WERI-Rb-1 (cell line): ENCODE data around the gene ZNF469.

Experiments used
- DNase-seq: peaks from one replicate; pipeline ENCODE4 v3.0.0-alpha.2; 2020
- H3K27ac ChIP-seq: fragments of 250-450 bp; sonication (Bioruptor Pico); 2 replicates; pipeline ENCODE4 v1.5.1; 2020; ENCODE audit warnings: mild to moderate bottlenecking, moderate library complexity
- H3K27me3 ChIP-seq: fragments of 250-450 bp; sonication (Bioruptor Pico); 2 replicates; pipeline ENCODE4 v1.5.1; 2021; ENCODE audit warnings: mild to moderate bottlenecking, low read depth, moderate library complexity; ENCODE audit not compliant: insufficient read depth, severe bottlenecking
- H3K36me3 ChIP-seq: fragments of 250-450 bp; sonication (Bioruptor Pico); 2 replicates; pipeline ENCODE4 v1.5.1; 2020; ENCODE audit warnings: mild to moderate bottlenecking, moderate library complexity
- H3K4me3 ChIP-seq: 2 replicates; pipeline ENCODE4 v1.5.1; 2011; ENCODE audit warnings: low read depth, mild to moderate bottlenecking, control low read depth, low read length
- H3K9me3 ChIP-seq: fragments of 250-450 bp; sonication (Bioruptor Pico); 2 replicates; pipeline ENCODE4 v1.5.1; 2021; ENCODE audit warnings: mild to moderate bottlenecking, moderate library complexity; ENCODE audit not compliant: severe bottlenecking
- TF ChIP-seq, protein P1 (sequence below): IDR thresholded peaks from 2 replicates; pipeline ENCODE4 v1.5.1; 2011; ENCODE audit warnings: low read depth, mild to moderate bottlenecking, control low read depth, inconsistent platforms, low read length

The ZNF469 gene

DNA sequence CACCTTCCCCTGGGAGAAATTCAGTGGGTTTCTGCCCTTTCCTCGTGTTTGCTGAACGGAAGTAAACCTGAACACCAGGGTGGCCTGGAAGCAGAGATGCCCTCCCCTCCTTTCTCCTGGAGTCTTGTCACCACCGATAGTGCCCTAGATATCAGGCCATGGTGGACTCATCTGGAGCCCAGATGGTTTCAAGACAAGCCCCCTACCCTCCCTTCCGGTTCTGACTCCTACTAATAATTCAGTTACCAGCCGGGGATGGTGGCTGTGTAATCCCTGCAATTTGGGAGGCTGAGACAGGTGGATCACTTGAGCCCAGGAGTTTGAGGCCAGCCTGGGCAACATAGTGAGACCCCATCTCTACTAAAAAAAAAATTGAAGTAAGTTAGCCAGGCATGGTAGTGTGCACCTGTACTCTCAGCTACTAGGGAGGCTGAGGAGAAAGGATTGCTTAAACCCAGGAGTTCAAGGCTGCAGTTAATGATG is 2.4 kb downstream of the ZNF469 start:
- no peaks in the 10 kb centered on the region for H3K9me3 ChIP-seq
- H3K27me3 ChIP-seq: no peaks in the 10 kb centered on the region
- no peaks in the 10 kb centered on the region for H3K36me3 ChIP-seq
- H3K27ac ChIP-seq: no peak overlapping the region
- TF ChIP-seq, protein P1, sequence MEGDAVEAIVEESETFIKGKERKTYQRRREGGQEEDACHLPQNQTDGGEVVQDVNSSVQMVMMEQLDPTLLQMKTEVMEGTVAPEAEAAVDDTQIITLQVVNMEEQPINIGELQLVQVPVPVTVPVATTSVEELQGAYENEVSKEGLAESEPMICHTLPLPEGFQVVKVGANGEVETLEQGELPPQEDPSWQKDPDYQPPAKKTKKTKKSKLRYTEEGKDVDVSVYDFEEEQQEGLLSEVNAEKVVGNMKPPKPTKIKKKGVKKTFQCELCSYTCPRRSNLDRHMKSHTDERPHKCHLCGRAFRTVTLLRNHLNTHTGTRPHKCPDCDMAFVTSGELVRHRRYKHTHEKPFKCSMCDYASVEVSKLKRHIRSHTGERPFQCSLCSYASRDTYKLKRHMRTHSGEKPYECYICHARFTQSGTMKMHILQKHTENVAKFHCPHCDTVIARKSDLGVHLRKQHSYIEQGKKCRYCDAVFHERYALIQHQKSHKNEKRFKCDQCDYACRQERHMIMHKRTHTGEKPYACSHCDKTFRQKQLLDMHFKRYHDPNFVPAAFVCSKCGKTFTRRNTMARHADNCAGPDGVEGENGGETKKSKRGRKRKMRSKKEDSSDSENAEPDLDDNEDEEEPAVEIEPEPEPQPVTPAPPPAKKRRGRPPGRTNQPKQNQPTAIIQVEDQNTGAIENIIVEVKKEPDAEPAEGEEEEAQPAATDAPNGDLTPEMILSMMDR: no peak
- no peak overlapping the region for H3K4me3 ChIP-seq
- DNase-seq: no peak

DNA sequence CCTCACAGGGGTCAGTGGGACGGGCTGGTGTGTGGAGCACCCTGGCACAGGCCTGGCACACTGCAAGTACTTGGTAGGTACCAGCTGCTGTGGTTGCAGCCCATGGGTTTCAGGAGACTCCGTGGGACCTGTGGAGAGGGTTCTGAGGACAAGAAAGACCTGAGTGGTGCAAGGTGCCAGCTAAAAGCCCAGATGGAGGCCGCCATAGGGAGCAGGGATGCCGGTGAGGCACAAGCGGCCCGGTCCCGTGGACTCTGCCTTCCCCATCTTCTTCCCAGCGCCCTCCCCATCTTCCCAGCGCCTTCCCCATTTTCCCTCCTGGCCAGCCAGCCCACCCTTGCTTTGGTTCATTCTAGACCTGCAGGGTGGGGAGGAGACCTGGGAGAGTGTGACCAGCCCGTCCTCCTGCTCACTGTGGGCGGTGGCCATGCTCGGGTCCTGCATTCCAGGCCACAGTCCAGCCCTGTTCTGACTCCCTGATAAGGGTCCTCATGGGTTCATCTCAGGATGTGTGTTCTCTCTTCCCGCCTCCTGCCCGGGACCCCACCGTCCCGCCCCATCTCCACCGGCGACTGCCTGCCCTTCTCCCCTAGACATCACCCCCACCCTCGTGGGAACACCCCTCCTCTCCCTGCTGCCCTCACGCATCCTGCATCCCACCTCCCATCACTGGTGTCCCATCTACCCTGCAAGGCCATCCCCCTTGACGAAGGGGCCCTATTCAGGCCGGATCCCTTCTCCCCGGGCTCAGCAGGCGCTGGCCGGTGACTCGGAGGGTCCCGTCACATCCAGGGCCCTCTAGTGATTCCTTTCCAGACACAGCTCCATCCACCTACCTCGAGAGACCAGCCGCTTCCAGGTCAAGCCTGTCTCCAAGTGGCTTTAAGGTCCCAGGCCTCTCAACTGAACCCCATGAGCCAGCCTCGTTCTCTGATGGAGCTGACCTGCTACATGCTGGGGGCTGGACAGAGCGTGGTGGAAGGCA is 3.4 kb downstream of the ZNF469 start:
- H3K27ac ChIP-seq: no peak overlapping the region
- H3K9me3 ChIP-seq: no peaks in the 10 kb centered on the region
- DNase-seq: no peak
- H3K4me3 ChIP-seq: no peak overlapping the region
- H3K27me3 ChIP-seq: no peaks in the 10 kb centered on the region
- no peaks in the 10 kb centered on the region for H3K36me3 ChIP-seq
- TF ChIP-seq, protein P1: no peak

DNA sequence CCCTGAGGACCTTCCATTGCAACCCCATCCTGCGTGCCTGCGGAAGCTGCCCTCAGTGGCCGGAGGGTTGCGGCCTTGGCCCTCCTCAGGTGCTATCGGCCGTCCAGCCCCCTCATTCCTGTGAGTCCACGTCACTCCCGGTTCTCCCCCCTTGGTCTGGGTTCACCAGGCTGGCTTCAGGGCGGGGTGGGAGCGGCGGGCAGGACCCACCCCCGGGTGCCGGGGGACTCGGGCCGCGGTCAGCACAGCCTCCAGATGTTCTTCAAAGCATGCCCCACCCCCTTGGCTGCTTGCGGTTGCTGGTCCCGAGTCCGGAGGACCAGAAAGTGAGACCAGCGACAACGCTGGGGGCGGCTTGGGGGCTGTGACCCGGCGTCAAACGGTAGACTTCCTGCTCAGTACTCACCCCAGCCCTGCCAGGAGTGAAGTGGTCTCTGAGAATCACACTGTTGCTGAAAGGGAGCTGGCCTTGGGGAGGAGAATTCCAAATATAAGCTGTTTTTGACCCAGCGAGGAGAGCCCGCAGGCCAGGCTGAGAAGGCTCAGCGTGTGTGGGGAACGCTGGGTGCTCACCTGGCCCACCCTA is 4.5 kb downstream of the ZNF469 start:
- H3K27me3 ChIP-seq: no peaks in the 10 kb centered on the region
- H3K36me3 ChIP-seq: no peaks in the 10 kb centered on the region
- DNase-seq: no peak
- H3K27ac ChIP-seq: no peak overlapping the region
- TF ChIP-seq, protein P1: no peak
- no peaks in the 10 kb centered on the region for H3K9me3 ChIP-seq
- no peak overlapping the region for H3K4me3 ChIP-seq

DNA sequence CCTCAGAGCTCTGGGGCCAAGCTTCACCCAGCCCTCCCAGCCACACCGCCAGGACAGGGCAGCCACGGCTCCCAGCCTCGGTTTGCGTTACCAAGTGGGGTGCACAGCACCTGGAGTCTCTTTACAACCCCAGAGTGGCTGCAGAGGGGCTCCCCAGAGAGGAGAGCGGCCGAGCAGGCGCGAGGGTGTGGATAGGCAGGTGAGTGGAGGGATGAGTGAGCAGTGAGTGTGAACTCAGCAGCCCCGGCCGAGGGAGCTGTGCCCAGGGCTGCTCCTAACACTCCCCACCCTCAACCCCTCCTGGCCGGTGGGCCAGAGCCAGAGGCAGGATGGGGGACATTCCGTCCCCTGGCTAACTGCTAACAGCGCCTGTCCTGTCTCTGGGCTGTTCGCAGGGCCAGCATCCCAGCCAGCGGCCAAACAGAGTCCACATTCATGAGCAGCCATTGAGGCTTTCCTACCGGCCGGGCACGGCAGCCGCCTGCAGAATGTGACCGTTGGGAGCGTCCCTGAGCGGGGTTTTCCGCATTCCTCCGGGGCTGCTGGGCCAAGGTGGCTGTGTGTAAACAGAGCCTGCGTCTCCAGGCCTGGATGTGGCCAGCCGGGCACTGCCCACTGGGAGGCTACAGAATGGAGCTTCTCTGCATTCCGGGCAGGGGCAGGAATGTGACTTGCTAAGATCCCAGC is 5.3 kb downstream of the ZNF469 start:
- Histone ChIP-seq H3K27ac (no peak overlapping the region), H3K9me3 (no peaks in the 10 kb centered on the region), H3K4me3 (no peak overlapping the region), H3K27me3 (no peaks in the 10 kb centered on the region), H3K36me3 (no peaks in the 10 kb centered on the region)
- no peak for DNase-seq
- TF ChIP-seq, protein P1: no peak

DNA sequence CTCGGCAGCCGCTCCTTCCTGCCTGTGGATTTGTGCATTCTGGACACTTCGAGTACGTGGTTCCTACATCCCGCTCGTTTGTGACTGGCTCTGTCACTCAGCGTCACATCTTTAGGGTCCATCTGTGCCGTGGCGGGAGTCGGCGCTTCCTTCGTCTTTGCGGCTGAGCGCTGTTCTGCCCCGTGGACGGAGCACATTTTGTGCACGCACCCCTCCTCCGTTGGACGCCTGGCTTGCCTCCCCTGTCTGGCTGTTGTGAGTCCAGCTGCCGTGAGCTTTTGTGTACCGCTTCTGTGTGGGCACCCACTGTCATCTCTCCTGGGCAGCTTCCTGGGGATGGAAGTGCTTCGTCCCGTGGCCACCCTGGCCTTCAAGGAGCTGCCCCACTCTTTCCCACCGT is 6.4 kb downstream of the ZNF469 start:
- no peak overlapping the region for H3K27ac ChIP-seq
- no peaks in the 10 kb centered on the region for H3K36me3 ChIP-seq
- H3K27me3 ChIP-seq: no peaks in the 10 kb centered on the region
- H3K9me3 ChIP-seq: no peaks in the 10 kb centered on the region
- DNase-seq: no peak
- TF ChIP-seq, protein P1: no peak
- no peak overlapping the region for H3K4me3 ChIP-seq
